ENCODE results near the gene GRIN3B.

- no peak for TF ChIP-seq CTCF (IDR thresholded peaks at IDR 0.05)
- TF ChIP-seq POLR2AphosphoS5 (IDR thresholded peaks at IDR 0.05; ENCODE audit: insufficient read depth in 1 of 2, low read depth in 1 of 2): no peak
These were observed 15.8 kb downstream of the GRIN3B start for GRCh38 chr19:1015782-1016646.

All from vagina (tissue), 2 donors.